Head of caudate nucleus (tissue), 42 donors: Measurements from ENCODE around the gene METRN.

Source experiments
- DNase-seq, 42 donors: peaks; one replicate each; pipeline versions ENCODE4 v3.0.0 to v3.0.0-alpha.2; 2020 to 2021; ENCODE audit warnings: mixed read lengths in 7 of 42
- intact Hi-C: fragments of 100-400 bp; cut with DNase I; formaldehyde crosslinking; loops from one replicate; pipeline ENCODE4 v1.15.0; 2022

The METRN gene

GRCh38 chr16:714558-715476, at the start of gene METRN:
Gene METRN, plus strand, starts transcription at chr16:715118. Its CDS starts 172 bp downstream, at chr16:715290.
- peak; percentile 77 to 97 (median 94) for DNase-seq
- intact Hi-C loops = loop anchor here (5.0 kb wide), 1 partner anchor 72 kb away; the partner anchor contains the start of genes CHTF18 and RPUSD1

GRCh38 chr16:666572-666971, 48.3 kb upstream of the METRN start:
- intact Hi-C loops = no loop called here
- DNase-seq = no peak

GRCh38 chr16:667113-667779, 47.7 kb upstream of the METRN start:
- DNase-seq = no peak
- intact Hi-C loops = no loop called here

- intact Hi-C loops = no loop called here
- peak; percentile 80 to 98 (median 94) for DNase-seq
Measured at GRCh38 chr16:667780-668518, 47.0 kb upstream of the METRN start, which contains the start of gene RHOT2. Gene RHOT2, plus strand, starts transcription at chr16:668132. Its CDS starts 68 bp downstream, at chr16:668200.

- intact Hi-C loops = no loop called here
- no peak for DNase-seq
Measured at GRCh38 chr16:668519-669171, 46.3 kb upstream of the METRN start.

- intact Hi-C loops = no loop called here
- DNase-seq = no peak
Measured at GRCh38 chr16:669666-670065, 45.3 kb upstream of the METRN start.

GRCh38 chr16:670485-671352, 44.2 kb upstream of the METRN start:
- intact Hi-C loops = no loop called here
- DNase-seq = no peak

GRCh38 chr16:671353-672131, 43.4 kb upstream of the METRN start:
- intact Hi-C loops = no loop called here
- DNase-seq = no peak

- intact Hi-C loops = no loop called here
Measured at GRCh38 chr16:672371-672770, 42.5 kb upstream of the METRN start.

GRCh38 chr16:672851-673250, 42.1 kb upstream of the METRN start:
- DNase-seq = no peak
- intact Hi-C loops = no loop called here

More at GRCh38 chr16:672371-672770, 42.5 kb upstream of the METRN start:
- no peak for DNase-seq

- DNase-seq = no peak
- intact Hi-C loops = no loop called here
Measured at GRCh38 chr16:673399-673991, 41.4 kb upstream of the METRN start.

GRCh38 chr16:674214-674881, 40.6 kb upstream of the METRN start:
- DNase-seq = no peak
- intact Hi-C loops = no loop called here

- peak in 34 of 42 donors; percentile 21 to 76 (median 55) for DNase-seq
- intact Hi-C loops = no loop called here
Measured at GRCh38 chr16:674968-675883, 39.7 kb upstream of the METRN start, which contains the start of gene RHBDL1. Gene RHBDL1, plus strand, starts transcription at chr16:675671. Its CDS starts 120 bp downstream, at chr16:675791.

- no peak for DNase-seq
Measured at GRCh38 chr16:675884-676564, 38.9 kb upstream of the METRN start.

GRCh38 chr16:676565-676902, 38.4 kb upstream of the METRN start:
- DNase-seq = no peak
- intact Hi-C loops = no loop called here

More at GRCh38 chr16:675884-676564, 38.9 kb upstream of the METRN start:
- intact Hi-C loops = no loop called here
